GM12878 (cell line): ENCODE measurements around the gene RBM45. TPM values are rescaled to one million over a fixed set of nuclear protein-coding genes. Genes with fewer than 3 reads are reported as not detected.

Source experiments
- ATAC-seq: fragments of 200-7000 bp; cut with Tn5 transposase; 3 replicates; pipeline ENCODE4 v1.9.1; 2020; ENCODE audit warnings: mild to moderate bottlenecking, moderate library complexity
- BruUV-seq: library from RNA; stranded (reverse); fragments of 400-500 nt; replicated peaks from 2 replicates; lab custom pipeline; 2021; lab: Mats Ljungman, UMichigan
- CTCF ChIA-PET: fragments of 300-600 bp; sonication (Branson Sonifier 250); formaldehyde crosslinking; extraction: SDS; loops from one replicate; lab custom pipeline; 2021; ENCODE audit warnings: inconsistent platforms; lab: Yijun Ruan, JAX
- POLR2A ChIA-PET: fragments of 350-600 bp; formaldehyde crosslinking; extraction: SDS; loops from one replicate; lab custom pipeline; 2021; ENCODE audit warnings: inconsistent platforms; lab: Charles Lee
- RAD21 ChIA-PET: fragments of 300-600 bp; sonication (Branson Sonifier 250); formaldehyde crosslinking; loops from one replicate; lab custom pipeline; 2023; ENCODE audit warnings: antibody characterized with exemption; ENCODE audit not compliant: unreplicated experiment; lab: Charles Lee
- SMC1A ChIA-PET: fragments of 300-600 bp; sonication (Branson Sonifier 250); formaldehyde crosslinking; loops from one replicate; lab custom pipeline; 2023; ENCODE audit not compliant: unreplicated experiment, uncharacterized antibody; lab: Charles Lee
- DNase-seq: peaks from one replicate; pipeline ENCODE4 v3.0.0-alpha.2; 2011; ENCODE audit warnings: low read depth, low spot score
- FAIRE-seq: peaks from 3 replicates; lab custom pipeline; 2011; peaks lifted over from hg19 to GRCh38; lab: Jason Lieb, UNC
- H2AFZ ChIP-seq: 2 replicates; pipeline ENCODE4 v1.6.0; 2011; ENCODE audit warnings: low read depth, low read length, control low read depth; ENCODE audit not compliant: control insufficient read depth
- H3K27ac ChIP-seq: 2 replicates; pipeline ENCODE4 v1.5.1; 2011; ENCODE audit warnings: control low read depth; ENCODE audit not compliant: control insufficient read depth, insufficient read depth
- H3K27me3 ChIP-seq, 2 experiments: replicated peaks in 1 of 2; 2 replicates each; pipeline versions ENCODE4 v1.6.0 to v1.6.1; 2011; ENCODE audit warnings: low read length in 1 of 2; ENCODE audit not compliant: control insufficient read depth in 2 of 2, insufficient read depth in 2 of 2
- H3K36me3 ChIP-seq, 2 experiments: 2 replicates each; pipeline ENCODE4 v1.5.1; 2011; ENCODE audit warnings: low read length in 1 of 2; ENCODE audit not compliant: control insufficient read depth in 2 of 2, insufficient read depth in 2 of 2
- H3K4me1 ChIP-seq: 2 replicates; pipeline ENCODE4 v1.6.1; 2011; ENCODE audit warnings: mild to moderate bottlenecking, low read length, moderate library complexity, mixed read lengths; ENCODE audit not compliant: control insufficient read depth, insufficient read depth
- H3K4me2 ChIP-seq: 2 replicates; pipeline ENCODE4 v1.6.0; 2011; ENCODE audit warnings: control low read depth; ENCODE audit not compliant: control insufficient read depth, insufficient read depth
- H3K4me3 ChIP-seq: fragments of 200-600 bp; sonication (generic); 2 replicates; pipeline ENCODE4 v1.5.1; 2016
- H3K79me2 ChIP-seq: 2 replicates; pipeline ENCODE4 v1.6.0; 2011; ENCODE audit warnings: low read length; ENCODE audit not compliant: control insufficient read depth, insufficient read depth
- H3K9ac ChIP-seq: 2 replicates; pipeline ENCODE4 v1.8.0; 2011; ENCODE audit warnings: low read length, control low read depth, mixed read lengths; ENCODE audit not compliant: control insufficient read depth, insufficient read depth
- H3K9me3 ChIP-seq: replicated peaks from 3 replicates; pipeline ENCODE4 v1.5.1; 2011; ENCODE audit warnings: mild to moderate bottlenecking, low read length; ENCODE audit not compliant: control insufficient read depth, insufficient read depth
- H4K20me1 ChIP-seq: 2 replicates; pipeline ENCODE4 v1.6.0; 2011; ENCODE audit not compliant: control insufficient read depth, insufficient read depth
- BRCA1 ChIP-seq: IDR thresholded peaks from 2 replicates; pipeline ENCODE4 v1.6.1; 2011; ENCODE audit warnings: low read depth, low read length, improper control_type of control experiment
- CREB1 ChIP-seq: IDR thresholded peaks from 2 replicates; pipeline ENCODE4 v1.6.1; 2012; ENCODE audit warnings: low read depth, mild to moderate bottlenecking, inconsistent platforms
- FOXK2 ChIP-seq: fragments of 450-650 bp; IDR thresholded peaks from 2 replicates; pipeline ENCODE4 v1.6.1; 2017; ENCODE audit warnings: mild to moderate bottlenecking, moderate library complexity
- IRF5 ChIP-seq: fragments of 450-650 bp; IDR thresholded peaks from 2 replicates; pipeline ENCODE4 v1.6.1; 2017; ENCODE audit warnings: borderline replicate concordance
- NFIC ChIP-seq: IDR thresholded peaks from 2 replicates; pipeline ENCODE4 v1.6.1; 2012; ENCODE audit warnings: low read depth, mild to moderate bottlenecking, inconsistent platforms, low read length, moderate library complexity
- NFYB ChIP-seq: IDR thresholded peaks from 2 replicates; pipeline ENCODE4 v1.6.1; 2011; ENCODE audit warnings: low read depth, mild to moderate bottlenecking, low read length, improper control_type of control experiment, moderate library complexity; ENCODE audit not compliant: insufficient read depth
- NR2C1 ChIP-seq: fragments of 450-650 bp; IDR thresholded peaks from 2 replicates; pipeline ENCODE4 v1.6.1; 2017; ENCODE audit warnings: antibody characterized with exemption, mild to moderate bottlenecking, moderate library complexity
- PAX5 ChIP-seq: IDR thresholded peaks from 2 replicates; pipeline ENCODE4 v1.6.1; 2011; ENCODE audit warnings: low read depth, low read length, borderline replicate concordance
- RB1 ChIP-seq: fragments of 450-650 bp; formaldehyde crosslinking; IDR thresholded peaks from 2 replicates; pipeline ENCODE4 v1.6.1; 2017; ENCODE audit warnings: mild to moderate bottlenecking, borderline replicate concordance
- TAF1 ChIP-seq: IDR thresholded peaks from 2 replicates; pipeline ENCODE4 v1.6.1; 2011; ENCODE audit warnings: mild to moderate bottlenecking, low read depth, low read length, borderline replicate concordance
- ZNF274 ChIP-seq: IDR thresholded peaks from one replicate; pipeline ENCODE4 v1.8.0; 2011; ENCODE audit not compliant: insufficient read length, insufficient read depth
- WGBS: methylation state at CpG from one replicate; pipeline ENCODE4 v1.1.6; 2016; ENCODE audit warnings: low lambda C conversion rate; ENCODE audit not compliant: insufficient replicate concordance, insufficient coverage; ENCODE audit errors: missing lambda C conversion rate; 5-methylcytosine and 5-hydroxymethylcytosine counted together
- in situ Hi-C: fragments of 300-500 bp; cut with MboI; formaldehyde crosslinking; loops from 9 replicates; pipeline ENCODE4 v1.14.3; 2018; ENCODE audit warnings: mixed read lengths
- intact Hi-C: fragments of 100-400 bp; cut with micrococcal nuclease; formaldehyde crosslinking; loops from one replicate; pipeline ENCODE4 v1.14.2; 2022; ENCODE audit not compliant: unreplicated experiment
- polyA plus RNA-seq, 11 experiments: library from polyadenylated mRNA; depleted of rRNA in 4 of 11; unstranded in 6 of 11; stranded (reverse) in 5 of 11; fragments of >200 nt; fragmentation: Nextera tagmentation in 4 of 11; fragmentation: Illumina TruSeq in 1 of 11; extraction: Ambion mirVana in 4 of 11; extraction: Trizol in 1 of 11; gene quantifications; 1 replicate in 1 of 11; 2 replicates in 10 of 11; pipeline versions ENCODE4 v1.2.1 to v1.2.3, GENCODE V29; 2011 to 2016; ENCODE audit warnings: inconsistent platforms in 2 of 11, missing spikeins in 2 of 11, low read depth in 1 of 11
- total RNA-seq, 4 experiments: library from RNA; depleted of rRNA in 3 of 4; stranded (reverse); fragments of >200 nt in 3 of 4; fragmentation: Illumina TruSeq in 1 of 4; extraction: Trizol in 1 of 4; gene quantifications; 2 replicates each; pipeline versions ENCODE4 v1.2.1 to v1.2.3, GENCODE V29; 2013 to 2021
- TF ChIP-seq, protein P1 (sequence below): IDR thresholded peaks from 2 replicates; pipeline ENCODE4 v1.6.1; 2012; ENCODE audit warnings: low read depth, low read length, improper control_type of control experiment

The RBM45 gene
- total and polyA plus RNA-seq, 10 of the 15 experiments (the other 5 are each of a cell fraction or from before 2014, with no cell fraction given), result 6.2 to 21.7 (median 14.6) TPM

DNA sequence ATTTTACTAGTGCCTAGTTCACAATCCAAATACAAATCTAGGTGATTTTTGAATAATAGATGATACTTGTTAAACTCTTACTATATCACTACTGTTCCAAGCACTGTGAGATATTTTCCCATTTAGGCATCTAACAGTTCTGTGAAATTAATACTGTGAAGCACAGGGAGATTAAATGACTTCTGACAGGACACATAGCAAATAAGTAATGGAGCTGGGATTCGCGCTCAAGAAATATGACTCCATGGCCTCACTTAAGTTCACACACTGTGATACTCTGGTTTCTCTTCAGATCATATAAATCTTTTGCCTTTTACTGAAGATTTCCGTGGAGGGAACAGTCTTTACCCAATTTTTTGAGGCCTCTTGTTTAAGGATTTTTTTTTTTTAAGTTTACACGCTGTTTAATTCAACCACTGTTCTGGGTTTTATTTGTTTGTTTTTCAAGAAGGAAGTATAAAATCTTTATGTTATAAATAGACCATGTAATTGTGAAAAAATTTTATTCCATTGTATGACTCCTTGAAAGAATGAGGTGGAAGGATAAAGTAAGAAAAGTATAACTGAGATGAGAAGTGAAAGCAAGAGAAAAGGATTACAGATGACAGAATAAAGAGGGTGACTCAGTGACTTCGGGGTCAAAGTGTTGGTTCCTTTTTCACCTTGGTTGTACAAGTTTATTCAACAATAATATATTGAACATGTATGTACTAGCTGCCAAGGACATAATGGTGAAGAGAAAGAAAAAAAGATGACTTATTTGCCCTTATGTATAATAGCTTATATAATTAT, 30.2 kb downstream of the RBM45 start:
- ChIA-PET POLR2A (interaction anchor here (0.6 kb wide), 1 partner anchor 136 kb away, joined by 5 read pairs; no protein-coding TSS in a partner anchor), CTCF (interaction anchor here (0.7 to 2.2 kb wide), 5 partner anchors 9 to 146 kb away, joined by 3 to 8 read pairs (median 3); partner anchors contain the start of gene RBM45), RAD21 (interaction anchor here (1.3 kb wide), 1 partner anchor 277 kb away, joined by 3 read pairs; no protein-coding TSS in a partner anchor), SMC1A (no interaction called here)
- no peaks in the 10 kb centered on the region for H3K4me1 ChIP-seq
- ATAC-seq (peak; percentile 34; the same call in 1 of the 3 replicates), DNase-seq (no peak), FAIRE-seq (no peak)
- intact Hi-C loops (no loop called here), in situ Hi-C loops (no loop called here)
- no TSS peak for BruUV-seq
- 71% methylated on average over 5 of the region's 5 CpGs for WGBS
- H3K9ac ChIP-seq, result no peak overlapping the region
- H3K36me3 ChIP-seq, result no peaks in the 10 kb centered on the region
- no peak overlapping the region for H3K27ac ChIP-seq
- no peaks in the 10 kb centered on the region for H3K27me3 ChIP-seq
- H3K4me2 ChIP-seq, result 0 out of 2 replicates have a peak overlapping the region, but pooled peaks have one; percentile 30
- TF ChIP-seq NR2C1, result 0 out of 2 replicates have a peak, but pooled peaks have one; percentile 18
- no peak for TF ChIP-seq CREB1
- H3K79me2 ChIP-seq, result no peaks in the 10 kb centered on the region
- H3K9me3 ChIP-seq, result no peaks in the 10 kb centered on the region
- H2AFZ ChIP-seq, result 0 out of 2 replicates have a peak overlapping the region, but pooled peaks have one; percentile 7
- no peaks in the 10 kb centered on the region for H4K20me1 ChIP-seq
- no peak overlapping the region for H3K4me3 ChIP-seq

GRCh38 chr2:178143481-178143880, 31.2 kb downstream of the RBM45 start:
- Histone ChIP-seq H3K4me3 (no peak overlapping the region), H3K4me1 (no peaks in the 10 kb centered on the region), H3K4me2 (no peak overlapping the region), H3K9me3 (no peaks in the 10 kb centered on the region), H2AFZ (no peak overlapping the region), H3K79me2 (no peaks in the 10 kb centered on the region), H3K27me3 (no peaks in the 10 kb centered on the region), H3K27ac (no peak overlapping the region), H4K20me1 (no peaks in the 10 kb centered on the region), H3K9ac (no peak overlapping the region), H3K36me3 (no peaks in the 10 kb centered on the region)
- ChIA-PET CTCF (interaction anchor here (1.2 to 2.2 kb wide), 3 partner anchors 10 to 32 kb away, joined by 3 to 8 read pairs (median 5); partner anchors contain the start of gene RBM45), RAD21 (no interaction called here), POLR2A (no interaction called here), SMC1A (no interaction called here)
- TF ChIP-seq ZNF274, result no peak
- no peak for TF ChIP-seq NFYB
- no peak for TF ChIP-seq RB1
- no peak for TF ChIP-seq TAF1
- TF ChIP-seq IRF5, result no peak
- no peak for TF ChIP-seq FOXK2
- no peak for TF ChIP-seq BRCA1
- no peak for TF ChIP-seq PAX5
- TF ChIP-seq, protein P1, sequence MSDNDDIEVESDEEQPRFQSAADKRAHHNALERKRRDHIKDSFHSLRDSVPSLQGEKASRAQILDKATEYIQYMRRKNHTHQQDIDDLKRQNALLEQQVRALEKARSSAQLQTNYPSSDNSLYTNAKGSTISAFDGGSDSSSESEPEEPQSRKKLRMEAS, result no peak
- TF ChIP-seq NFIC, result no peak
- in situ Hi-C loops (no loop called here), intact Hi-C loops (no loop called here)
- DNase-seq (no peak), FAIRE-seq (no peak), ATAC-seq (no peak; the same call in 2 of the 3 replicates)
- BruUV-seq, result no TSS peak
